WTC11 (cell line): Measurements from ENCODE around the gene FBN2.

Source experiments
- CTCF ChIP-seq: fragments of 200-600 bp; IDR thresholded peaks from 2 replicates; pipeline ENCODE4 v1.8.0; 2022; ENCODE audit warnings: antibody characterized with exemption
- JUN ChIP-seq: sonication (generic); formaldehyde crosslinking; IDR thresholded peaks from 2 replicates; pipeline ENCODE4 v1.8.0; 2023; ENCODE audit warnings: mild to moderate bottlenecking, missing genetic modification reagents
- TF ChIP-seq, protein P1 (sequence below): sonication (generic); formaldehyde crosslinking; IDR thresholded peaks from 2 replicates; pipeline ENCODE4 v1.8.0; 2022; ENCODE audit warnings: mild to moderate bottlenecking, missing genetic modification reagents

GRCh38 chr5:128574041-128574440 lies 36.0 kb upstream of the FBN2 start:
- TF ChIP-seq, protein P1, sequence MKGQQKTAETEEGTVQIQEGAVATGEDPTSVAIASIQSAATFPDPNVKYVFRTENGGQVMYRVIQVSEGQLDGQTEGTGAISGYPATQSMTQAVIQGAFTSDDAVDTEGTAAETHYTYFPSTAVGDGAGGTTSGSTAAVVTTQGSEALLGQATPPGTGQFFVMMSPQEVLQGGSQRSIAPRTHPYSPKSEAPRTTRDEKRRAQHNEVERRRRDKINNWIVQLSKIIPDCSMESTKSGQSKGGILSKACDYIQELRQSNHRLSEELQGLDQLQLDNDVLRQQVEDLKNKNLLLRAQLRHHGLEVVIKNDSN (CRISPR knock-in tag): no peak
- no peak for TF ChIP-seq CTCF
- TF ChIP-seq JUN (CRISPR knock-in tag): no peak
